HEK293 (cell line): Measurements from ENCODE around the gene ZNF562.
"Not testable (repeated sequence)": the region's sequence is repeated elsewhere in the genome, so short reads cannot be mapped to it uniquely, and the experiment has no call there.

Experiments
- CTCF ChIA-PET: fragments of 350-600 bp; formaldehyde crosslinking; extraction: SDS; loops from one replicate; lab custom pipeline; 2021; ENCODE audit warnings: antibody characterized with exemption; lab: Yijun Ruan, JAX
- POLR2A ChIA-PET: fragments of 300-600 bp; formaldehyde crosslinking; extraction: SDS; loops from one replicate; lab custom pipeline; 2020; ENCODE audit warnings: antibody characterized with exemption, inconsistent platforms; lab: Yijun Ruan, JAX
- H3K27ac ChIP-seq: fragments of 200-500 bp; sonication (Bioruptor generic); 2 replicates; pipeline ENCODE4 v1.5.1; 2014; ENCODE audit warnings: low read depth, low read length, control low read depth, inconsistent platforms; ENCODE audit errors: extremely low read depth
- H3K36me3 ChIP-seq, 2 experiments: fragments of 200-500 bp in 1 of 2; sonication (Bioruptor generic) in 1 of 2; 1 replicate in 1 of 2; 2 replicates in 1 of 2; pipeline ENCODE4 v1.5.1; 2014 to 2017; ENCODE audit warnings: inconsistent platforms in 2 of 2, low read length in 2 of 2; ENCODE audit not compliant: control insufficient read depth in 2 of 2, insufficient read depth in 1 of 2
- H3K4me1 ChIP-seq: fragments of 200-500 bp; sonication (Bioruptor generic); 2 replicates; pipeline ENCODE4 v1.5.1; 2014; ENCODE audit warnings: mild to moderate bottlenecking, low read length, inconsistent platforms; ENCODE audit not compliant: control insufficient read depth, insufficient read depth
- H3K4me3 ChIP-seq: 2 replicates; pipeline ENCODE4 v1.5.1; 2011; ENCODE audit warnings: low read depth, mild to moderate bottlenecking, control low read depth, low read length, moderate library complexity
- H3K9me3 ChIP-seq: fragments of 200-500 bp; sonication (Bioruptor generic); 2 replicates; pipeline ENCODE4 v1.5.1; 2014; ENCODE audit warnings: low read depth, low read length, inconsistent platforms; ENCODE audit not compliant: control insufficient read depth, insufficient read depth
- GLIS2 ChIP-seq: fragments of 450-650 bp; formaldehyde crosslinking; IDR thresholded peaks from 2 replicates; pipeline ENCODE4 v1.5.1; 2016; ENCODE audit warnings: missing biosample characterization, missing genetic modification characterization
- HOXA7 ChIP-seq: sonication (generic); formaldehyde crosslinking; IDR thresholded peaks from 2 replicates; pipeline ENCODE4 v1.8.1; 2022; ENCODE audit warnings: missing genetic modification reagents, borderline replicate concordance
- HOXD13 ChIP-seq: sonication (generic); formaldehyde crosslinking; IDR thresholded peaks from 2 replicates; pipeline ENCODE4 v1.8.0; 2022; ENCODE audit warnings: missing genetic modification reagents, borderline replicate concordance
- PATZ1 ChIP-seq: fragments of 450-650 bp; formaldehyde crosslinking; IDR thresholded peaks from 2 replicates; pipeline ENCODE4 v1.5.1; 2016; ENCODE audit warnings: missing biosample characterization, missing genetic modification characterization
- PBX3 ChIP-seq: sonication (generic); formaldehyde crosslinking; IDR thresholded peaks from 2 replicates; pipeline ENCODE4 v1.8.1; 2022; ENCODE audit warnings: mild to moderate bottlenecking, moderate library complexity, missing genetic modification reagents
- PRDM6 ChIP-seq: fragments of 450-650 bp; formaldehyde crosslinking; IDR thresholded peaks from 2 replicates; pipeline ENCODE4 v1.5.1; 2017; ENCODE audit warnings: missing biosample characterization, missing genetic modification characterization
- SP7 ChIP-seq: fragments of 450-650 bp; formaldehyde crosslinking; IDR thresholded peaks from 2 replicates; pipeline ENCODE4 v1.5.1; 2016; ENCODE audit warnings: missing biosample characterization, missing genetic modification characterization
- ZNF221 ChIP-seq: fragments of 450-650 bp; formaldehyde crosslinking; IDR thresholded peaks from 2 replicates; pipeline ENCODE4 v1.5.1; 2017; ENCODE audit warnings: missing biosample characterization, missing genetic modification characterization, borderline replicate concordance
- ZNF311 ChIP-seq: fragments of 450-650 bp; formaldehyde crosslinking; IDR thresholded peaks from 2 replicates; pipeline ENCODE4 v1.5.1; 2017; ENCODE audit warnings: missing biosample characterization, missing genetic modification characterization, borderline replicate concordance
- ZNF335 ChIP-seq: fragments of 450-650 bp; formaldehyde crosslinking; conservative IDR thresholded peaks from 2 replicates; pipeline ENCODE4 v1.5.1; 2016; ENCODE audit warnings: missing biosample characterization, missing genetic modification characterization
- ZNF362 ChIP-seq: fragments of 450-650 bp; formaldehyde crosslinking; IDR thresholded peaks from 2 replicates; pipeline ENCODE4 v1.5.1; 2016; ENCODE audit warnings: missing biosample characterization, missing genetic modification characterization
- ZNF391 ChIP-seq: fragments of 450-650 bp; formaldehyde crosslinking; IDR thresholded peaks from 2 replicates; pipeline ENCODE4 v1.5.1; 2016; ENCODE audit warnings: low read depth, missing biosample characterization, missing genetic modification characterization, borderline replicate concordance
- ZNF404 ChIP-seq: fragments of 450-650 bp; formaldehyde crosslinking; IDR thresholded peaks from 2 replicates; pipeline ENCODE4 v1.5.1; 2017; ENCODE audit warnings: missing biosample characterization, missing genetic modification characterization
- ZNF488 ChIP-seq: fragments of 450-650 bp; formaldehyde crosslinking; IDR thresholded peaks from 2 replicates; pipeline ENCODE4 v1.5.1; 2016; ENCODE audit warnings: missing biosample characterization, missing genetic modification characterization
- ZNF513 ChIP-seq: fragments of 450-650 bp; IDR thresholded peaks from 2 replicates; pipeline ENCODE4 v1.5.1; 2018; ENCODE audit warnings: missing biosample characterization, missing genetic modification characterization
- ZNF555 ChIP-seq: fragments of 450-650 bp; formaldehyde crosslinking; conservative IDR thresholded peaks from 2 replicates; pipeline ENCODE4 v1.5.1; 2017; ENCODE audit warnings: missing biosample characterization, mild to moderate bottlenecking, missing genetic modification characterization, inconsistent platforms
- ZNF639 ChIP-seq: fragments of 450-650 bp; formaldehyde crosslinking; IDR thresholded peaks from 2 replicates; pipeline ENCODE4 v1.5.1; 2016; ENCODE audit warnings: missing biosample characterization, missing genetic modification characterization
- ZNF677 ChIP-seq: fragments of 450-650 bp; IDR thresholded peaks from 2 replicates; pipeline ENCODE4 v1.5.0; 2018; ENCODE audit warnings: missing biosample characterization, mild to moderate bottlenecking, missing genetic modification characterization, moderate library complexity
- ZNF768 ChIP-seq: fragments of 450-650 bp; formaldehyde crosslinking; IDR thresholded peaks from 2 replicates; pipeline ENCODE4 v1.5.1; 2018; ENCODE audit warnings: missing biosample characterization, mild to moderate bottlenecking, missing genetic modification characterization
- ZSCAN5A ChIP-seq: fragments of 450-650 bp; formaldehyde crosslinking; IDR thresholded peaks from 2 replicates; pipeline ENCODE4 v1.5.1; 2016; ENCODE audit warnings: missing biosample characterization, missing genetic modification characterization

Gene ZNF562

GRCh38 chr19:9675358-9675901 lies 530 bp upstream of the ZNF562 start:
- TF ChIP-seq ZNF335 (tag by site-specific recombination) = peak; percentile 11; the same call in 1 of the 2 replicates
- TF ChIP-seq ZNF362 (tag by site-specific recombination) = 0 out of 2 replicates have a peak, but pooled peaks have one; percentile 55
- 0 out of 2 replicates have a peak, but pooled peaks have one; percentile 1 for TF ChIP-seq ZNF639 (tag by site-specific recombination)
- not testable (repeated sequence) for H3K9me3 ChIP-seq, H3K4me1 ChIP-seq
- Histone ChIP-seq H3K27ac (peak overlapping the region; percentile 84), H3K4me3 (peak overlapping the region; percentile 97), H3K36me3 (peaks cover 7 to 18% of the 10 kb centered on the region in 2 experiments; a peak in 2 of 3 replicates)
- ChIA-PET POLR2A (interaction anchor here (0.6 kb wide), 4 partner anchors 31 to 193 kb away, joined by 3 to 5 read pairs (median 4); no protein-coding TSS in a partner anchor), CTCF (interaction anchor here (0.6 kb wide), 2 partner anchors 10 to 120 kb away, joined by 3 read pairs; no protein-coding TSS in a partner anchor)

- peaks cover 7 to 20% of the 10 kb centered on the region in 2 experiments; a peak in 2 of 3 replicates for H3K36me3 ChIP-seq
- no peaks in the 10 kb centered on the region for H3K4me1 ChIP-seq
- H3K9me3 ChIP-seq = no peaks in the 10 kb centered on the region; the same call in 1 of the 2 replicates
- peak overlapping the region; percentile 84 for H3K27ac ChIP-seq
- CTCF ChIA-PET = interaction anchor here (1.1 kb wide), 1 partner anchor 122 kb away, joined by 3 read pairs; no protein-coding TSS in a partner anchor
- POLR2A ChIA-PET = no interaction called here
- H3K4me3 ChIP-seq = peak overlapping the region; percentile 97
- no peak for TF ChIP-seq ZNF404
- no peak for TF ChIP-seq ZSCAN5A (tag by site-specific recombination)
- TF ChIP-seq ZNF555 (tag by site-specific recombination) = no peak
- no peak for TF ChIP-seq HOXD13 (CRISPR knock-in tag)
- TF ChIP-seq ZNF488 (tag by site-specific recombination) = no peak
- TF ChIP-seq PBX3 = no peak
- no peak for TF ChIP-seq ZNF391 (tag by site-specific recombination)
- no peak for TF ChIP-seq PRDM6
- TF ChIP-seq ZNF677 = no peak
- no peak for TF ChIP-seq PATZ1 (tag by site-specific recombination)
- no peak for TF ChIP-seq ZNF311 (tag by site-specific recombination)
- no peak for TF ChIP-seq HOXA7 (CRISPR knock-in tag)
- TF ChIP-seq GLIS2 = no peak
- no peak for TF ChIP-seq ZNF221 (tag by site-specific recombination)
- TF ChIP-seq ZNF768 = no peak
- no peak for TF ChIP-seq ZNF513 (tag by site-specific recombination)
- no peak for TF ChIP-seq SP7 (tag by site-specific recombination)
Measured at GRCh38 chr19:9673912-9674662, 813 bp downstream of the ZNF562 start.
